Astrocyte (in vitro differentiated cells and primary cell): Measurements from ENCODE around the gene FAM43B. TPM values are rescaled to one million over a fixed set of nuclear protein-coding genes. Genes with fewer than 3 reads are reported as not detected.

ENCODE experiments used
- DNase-seq: peaks from one replicate; pipeline ENCODE4 v3.0.0-alpha.2; 2010; ENCODE audit warnings: low read depth
- FAIRE-seq: peaks from 2 replicates; lab custom pipeline; 2011; peaks lifted over from hg19 to GRCh38; lab: Jason Lieb, UNC
- H2AFZ ChIP-seq: 2 replicates; pipeline ENCODE4 v1.6.0; 2012; ENCODE audit warnings: low read depth, low read length, inconsistent platforms
- H3K27ac ChIP-seq: 2 replicates; pipeline ENCODE4 v1.5.1; 2011; ENCODE audit warnings: low read depth, low read length, inconsistent platforms
- H3K27me3 ChIP-seq: 2 replicates; pipeline ENCODE4 v1.6.0; 2011; ENCODE audit warnings: low read length, inconsistent platforms; ENCODE audit not compliant: insufficient read depth
- H3K36me3 ChIP-seq: 2 replicates; pipeline ENCODE4 v1.5.1; 2011; ENCODE audit warnings: low read length, inconsistent platforms; ENCODE audit not compliant: insufficient read depth
- H3K4me1 ChIP-seq: 2 replicates; pipeline ENCODE4 v1.5.1; 2011; ENCODE audit warnings: low read length, inconsistent platforms; ENCODE audit not compliant: insufficient read depth
- H3K4me2 ChIP-seq: 2 replicates; pipeline ENCODE4 v1.6.0; 2012; ENCODE audit warnings: low read length, inconsistent platforms
- H3K4me3 ChIP-seq: 2 replicates; pipeline ENCODE4 v1.5.1; 2011; ENCODE audit warnings: low read depth, mild to moderate bottlenecking, low read length, inconsistent platforms; ENCODE audit not compliant: insufficient read depth
- H3K79me2 ChIP-seq: 2 replicates; pipeline ENCODE4 v1.6.0; 2012; ENCODE audit warnings: mild to moderate bottlenecking, low read length, inconsistent platforms; ENCODE audit not compliant: insufficient read depth
- H3K9ac ChIP-seq: 2 replicates; pipeline ENCODE4 v1.6.0; 2012; ENCODE audit warnings: mild to moderate bottlenecking, low read length, inconsistent platforms
- H3K9me3 ChIP-seq: 2 replicates; pipeline ENCODE4 v1.5.1; 2012; ENCODE audit warnings: low read depth, mild to moderate bottlenecking, low read length, inconsistent platforms; ENCODE audit not compliant: insufficient read depth
- H4K20me1 ChIP-seq: 2 replicates; pipeline ENCODE4 v1.6.0; 2012; ENCODE audit warnings: low read length, inconsistent platforms; ENCODE audit not compliant: insufficient read depth
- H3K27ac Mint-ChIP-seq: one replicate; pipeline ENCODE4 v1.8.0; 2021; ENCODE audit warnings: mild to moderate bottlenecking, mixed read lengths; ENCODE audit not compliant: unreplicated experiment
- H3K27me3 Mint-ChIP-seq: one replicate; pipeline ENCODE4 v1.8.0; 2021; ENCODE audit warnings: low read depth, mixed read lengths; ENCODE audit not compliant: unreplicated experiment
- H3K36me3 Mint-ChIP-seq: one replicate; pipeline ENCODE4 v1.8.0; 2021; ENCODE audit warnings: low read depth, mixed read lengths; ENCODE audit not compliant: unreplicated experiment
- H3K4me1 Mint-ChIP-seq: one replicate; pipeline ENCODE4 v1.8.0; 2021; ENCODE audit warnings: low read depth, mixed read lengths; ENCODE audit not compliant: unreplicated experiment
- H3K4me3 Mint-ChIP-seq: one replicate; pipeline ENCODE4 v1.8.0; 2021; ENCODE audit warnings: mild to moderate bottlenecking, moderate library complexity, mixed read lengths; ENCODE audit not compliant: unreplicated experiment
- H3K9me3 Mint-ChIP-seq: one replicate; pipeline ENCODE4 v1.8.0; 2021; ENCODE audit warnings: mild to moderate bottlenecking, mixed read lengths; ENCODE audit not compliant: unreplicated experiment
- CTCF ChIP-seq: IDR thresholded peaks from 2 replicates; pipeline ENCODE4 v1.5.1; 2011; ENCODE audit warnings: low read depth, mild to moderate bottlenecking, inconsistent platforms, low read length, moderate library complexity; ENCODE audit not compliant: insufficient read depth
- EZH2 ChIP-seq: IDR thresholded peaks from 2 replicates; pipeline ENCODE4 v1.6.1; 2012; ENCODE audit warnings: mild to moderate bottlenecking, low read length, inconsistent platforms; ENCODE audit not compliant: insufficient read depth
- total RNA-seq: library from RNA; stranded (reverse); gene quantifications from 2 replicates; pipeline ENCODE4 v1.2.1, GENCODE V29; 2021

The FAM43B gene
- total RNA-seq, 1 donor from 2014 or later: 0.27 TPM

GRCh38 chr1:20593756-20594155 is 41.4 kb downstream of the FAM43B start:
- no peaks in the 10 kb centered on the region for H3K36me3 Mint-ChIP-seq
- Histone ChIP-seq H3K4me1 (peaks cover 11% of the 10 kb centered on the region), H3K79me2 (no peaks in the 10 kb centered on the region), H4K20me1 (no peaks in the 10 kb centered on the region), H3K9me3 (no peaks in the 10 kb centered on the region), H2AFZ (no peak overlapping the region), H3K4me2 (no peak overlapping the region), H3K9ac (no peak overlapping the region), H3K4me3 (no peak overlapping the region), H3K36me3 (no peaks in the 10 kb centered on the region), H3K27me3 (peaks cover 6% of the 10 kb centered on the region), H3K27ac (no peak overlapping the region)
- H3K9me3 Mint-ChIP-seq: no peaks in the 10 kb centered on the region
- no peak for FAIRE-seq
- TF ChIP-seq CTCF (no peak), EZH2 (no peak)
- no peak overlapping the region for H3K4me3 Mint-ChIP-seq
- DNase-seq: no peak
- no peak overlapping the region for H3K27ac Mint-ChIP-seq
- H3K4me1 Mint-ChIP-seq: peaks cover 3% of the 10 kb centered on the region
- H3K27me3 Mint-ChIP-seq: peaks cover 40% of the 10 kb centered on the region

- Histone ChIP-seq H3K4me3 (no peak overlapping the region), H3K27me3 (peaks cover 6% of the 10 kb centered on the region), H3K9me3 (no peaks in the 10 kb centered on the region), H3K9ac (no peak overlapping the region), H4K20me1 (no peaks in the 10 kb centered on the region), H3K27ac (no peak overlapping the region), H3K79me2 (no peaks in the 10 kb centered on the region), H2AFZ (no peak overlapping the region), H3K4me2 (no peak overlapping the region), H3K36me3 (no peaks in the 10 kb centered on the region), H3K4me1 (peaks cover 5% of the 10 kb centered on the region)
- peaks cover 3% of the 10 kb centered on the region for H3K4me1 Mint-ChIP-seq
- H3K27me3 Mint-ChIP-seq: peaks cover 32% of the 10 kb centered on the region
- no peak overlapping the region for H3K4me3 Mint-ChIP-seq
- no peaks in the 10 kb centered on the region for H3K36me3 Mint-ChIP-seq
- TF ChIP-seq CTCF (no peak), EZH2 (no peak)
- DNase-seq: no peak
- FAIRE-seq: no peak
- no peaks in the 10 kb centered on the region for H3K9me3 Mint-ChIP-seq
- H3K27ac Mint-ChIP-seq: no peak overlapping the region
Measured at GRCh38 chr1:20594746-20595145, 42.4 kb downstream of the FAM43B start.

- no peak overlapping the region for H3K4me3 Mint-ChIP-seq
- Histone ChIP-seq H3K9ac (no peak overlapping the region), H3K27ac (no peak overlapping the region), H3K4me1 (peaks cover 7% of the 10 kb centered on the region), H3K79me2 (no peaks in the 10 kb centered on the region), H3K9me3 (no peaks in the 10 kb centered on the region), H4K20me1 (no peaks in the 10 kb centered on the region), H3K27me3 (peaks cover 3% of the 10 kb centered on the region), H2AFZ (no peak overlapping the region), H3K4me3 (no peak overlapping the region), H3K4me2 (no peak overlapping the region), H3K36me3 (no peaks in the 10 kb centered on the region)
- peaks cover 25% of the 10 kb centered on the region for H3K27me3 Mint-ChIP-seq
- no peak overlapping the region for H3K27ac Mint-ChIP-seq
- DNase-seq (no peak), FAIRE-seq (no peak)
- no peaks in the 10 kb centered on the region for H3K36me3 Mint-ChIP-seq
- H3K9me3 Mint-ChIP-seq: no peaks in the 10 kb centered on the region
- TF ChIP-seq CTCF: no peak
- TF ChIP-seq EZH2: no peak
- H3K4me1 Mint-ChIP-seq: no peaks in the 10 kb centered on the region
Measured at GRCh38 chr1:20596106-20596505, 43.7 kb downstream of the FAM43B start.
